ENCODE results near the gene BMPR1B. TPM values are rescaled to one million over a fixed set of nuclear protein-coding genes. Genes with fewer than 3 reads are reported as not detected.

Gene BMPR1B
- total RNA-seq, 2 donors from 2014 or later: 12.9 to 19.5 TPM

GRCh38 chr4:94944726-94945125 lies 187.0 kb downstream of the BMPR1B start:
- no peak overlapping the region for H3K4me3 ChIP-seq
- no peaks in the 10 kb centered on the region for H3K27me3 ChIP-seq (replicated peaks; ENCODE audit: insufficient read depth)
- H3K27ac ChIP-seq: no peak overlapping the region
- no peak for TF ChIP-seq CTCF (IDR thresholded peaks at IDR 0.05)
- H3K36me3 ChIP-seq: no peaks in the 10 kb centered on the region
- H3K4me1 ChIP-seq (ENCODE audit: control insufficient read depth in 1 of 2, low read depth in 2 of 2): no peaks in the 10 kb centered on the region
- no peak for ATAC-seq (ENCODE audit: insufficient number of reproducible peaks, low FRiP score, low read depth)
- DNase-seq (ENCODE audit: low spot score): no peak
- H3K9me3 ChIP-seq: no peaks in the 10 kb centered on the region

- no peak for TF ChIP-seq CTCF (IDR thresholded peaks at IDR 0.05)
- DNase-seq (ENCODE audit: low spot score) (no peak), ATAC-seq (ENCODE audit: insufficient number of reproducible peaks, low FRiP score, low read depth) (no peak)
- Histone ChIP-seq H3K36me3 (no peaks in the 10 kb centered on the region), H3K4me3 (no peak overlapping the region), H3K4me1 (ENCODE audit: control insufficient read depth in 1 of 2, low read depth in 2 of 2) (no peaks in the 10 kb centered on the region), H3K27ac (no peak overlapping the region), H3K27me3 (replicated peaks; ENCODE audit: insufficient read depth) (no peaks in the 10 kb centered on the region), H3K9me3 (no peaks in the 10 kb centered on the region)
Measured at GRCh38 chr4:94947681-94948108, 189.9 kb downstream of the BMPR1B start.

GRCh38 chr4:94954251-94954650 lies 196.5 kb downstream of the BMPR1B start:
- ATAC-seq (ENCODE audit: insufficient number of reproducible peaks, low FRiP score, low read depth) (no peak), DNase-seq (ENCODE audit: low spot score) (no peak)
- Histone ChIP-seq H3K9me3 (no peaks in the 10 kb centered on the region), H3K36me3 (no peaks in the 10 kb centered on the region), H3K4me3 (no peak overlapping the region), H3K27me3 (replicated peaks; ENCODE audit: insufficient read depth) (no peaks in the 10 kb centered on the region), H3K4me1 (ENCODE audit: control insufficient read depth in 1 of 2, low read depth in 2 of 2) (no peaks in the 10 kb centered on the region), H3K27ac (no peak overlapping the region)
- no peak for TF ChIP-seq CTCF (IDR thresholded peaks at IDR 0.05)

- no peak for TF ChIP-seq CTCF (IDR thresholded peaks at IDR 0.05)
- H3K27me3 ChIP-seq (replicated peaks; ENCODE audit: insufficient read depth): no peaks in the 10 kb centered on the region
- H3K27ac ChIP-seq: no peak overlapping the region
- H3K9me3 ChIP-seq: no peaks in the 10 kb centered on the region
- DNase-seq (ENCODE audit: low spot score): no peak
- no peak for ATAC-seq (ENCODE audit: insufficient number of reproducible peaks, low FRiP score, low read depth)
- no peaks in the 10 kb centered on the region for H3K36me3 ChIP-seq
- H3K4me1 ChIP-seq (ENCODE audit: control insufficient read depth in 1 of 2, low read depth in 2 of 2): peaks cover 8 to 9% of the 10 kb centered on the region in 2 donors
- no peak overlapping the region for H3K4me3 ChIP-seq
Measured at GRCh38 chr4:94957030-94957429, 199.3 kb downstream of the BMPR1B start.

GRCh38 chr4:94959307-94959706 lies 201.6 kb downstream of the BMPR1B start:
- TF ChIP-seq CTCF (IDR thresholded peaks at IDR 0.05): no peak
- DNase-seq (ENCODE audit: low spot score) (no peak), ATAC-seq (ENCODE audit: insufficient number of reproducible peaks, low FRiP score, low read depth) (no peak)
- Histone ChIP-seq H3K27me3 (replicated peaks; ENCODE audit: insufficient read depth) (no peaks in the 10 kb centered on the region), H3K27ac (no peak overlapping the region), H3K36me3 (no peaks in the 10 kb centered on the region), H3K4me3 (no peak overlapping the region), H3K9me3 (no peaks in the 10 kb centered on the region), H3K4me1 (ENCODE audit: control insufficient read depth in 1 of 2, low read depth in 2 of 2) (peaks cover 8 to 9% of the 10 kb centered on the region in 2 donors)
